Activated naive CD4-positive, alpha-beta T cell treated with anti-CD3 and anti-CD28 coated beads, Interleukin-2, amount 10 ng/mL, durations not matched to agents 7 days and 5 days (primary cell): ENCODE results near the gene PRKCA.

Experiments
- CTCF ChIA-PET: fragments of 350-600 bp; sonication (Branson Sonifier 250); formaldehyde crosslinking; loops from one replicate; lab custom pipeline; 2021; ENCODE audit warnings: antibody characterized with exemption; lab: Charles Lee
- DNase-seq: peaks from one replicate; pipeline ENCODE4 v3.0.0-alpha.2; 2020
- H3K27ac Mint-ChIP-seq: one replicate; pipeline ENCODE4 v1.8.0; 2021; ENCODE audit warnings: mild to moderate bottlenecking, moderate library complexity, mixed read lengths
- H3K27me3 Mint-ChIP-seq: one replicate; pipeline ENCODE4 v1.8.0; 2021; ENCODE audit warnings: mild to moderate bottlenecking, mixed read lengths
- H3K36me3 Mint-ChIP-seq: one replicate; pipeline ENCODE4 v1.8.0; 2021; ENCODE audit warnings: mixed read lengths
- H3K4me1 Mint-ChIP-seq: one replicate; pipeline ENCODE4 v1.8.0; 2021; ENCODE audit warnings: mixed read lengths
- H3K4me3 Mint-ChIP-seq: one replicate; pipeline ENCODE4 v1.8.0; 2021; ENCODE audit warnings: mild to moderate bottlenecking, moderate library complexity, mixed read lengths
- H3K9me3 Mint-ChIP-seq: one replicate; pipeline ENCODE4 v1.8.0; 2021; ENCODE audit warnings: mixed read lengths

Gene PRKCA

DNA sequence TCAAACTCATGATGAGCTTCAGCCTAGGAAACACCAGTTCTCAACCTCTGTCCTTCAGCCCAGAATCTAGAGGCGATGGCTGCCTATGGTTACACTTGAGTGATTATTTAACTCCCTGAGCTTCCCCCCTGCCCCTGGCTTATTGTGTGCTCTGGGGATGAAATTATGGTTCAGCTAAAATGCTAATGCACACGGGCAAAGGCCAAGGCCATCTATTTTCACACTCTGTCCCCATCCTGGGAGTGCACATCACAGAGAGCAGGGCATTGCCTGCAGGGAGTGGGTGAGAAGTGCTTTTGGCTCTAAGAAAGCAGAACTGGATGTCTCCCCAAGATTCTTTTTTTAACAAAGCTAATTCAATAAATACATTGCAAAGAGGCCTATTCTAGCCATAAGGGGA lies 510.9 kb downstream of the PRKCA start:
- Mint-ChIP-seq H3K27ac (no peak overlapping the region), H3K4me1 (peaks cover 1% of the 10 kb centered on the region), H3K4me3 (no peak overlapping the region), H3K9me3 (peaks cover 7% of the 10 kb centered on the region), H3K36me3 (peaks cover 4% of the 10 kb centered on the region), H3K27me3 (peaks cover 9% of the 10 kb centered on the region)
- no peak for DNase-seq
- CTCF ChIA-PET: no interaction called here

- Mint-ChIP-seq H3K4me1 (no peaks in the 10 kb centered on the region), H3K27ac (no peak overlapping the region), H3K36me3 (no peaks in the 10 kb centered on the region), H3K27me3 (peaks cover 9% of the 10 kb centered on the region), H3K9me3 (peaks cover 7% of the 10 kb centered on the region), H3K4me3 (no peak overlapping the region)
- CTCF ChIA-PET: no interaction called here
- DNase-seq: no peak
Observed at GRCh38 chr17:66814026-66814425, 511.6 kb downstream of the PRKCA start.

DNA sequence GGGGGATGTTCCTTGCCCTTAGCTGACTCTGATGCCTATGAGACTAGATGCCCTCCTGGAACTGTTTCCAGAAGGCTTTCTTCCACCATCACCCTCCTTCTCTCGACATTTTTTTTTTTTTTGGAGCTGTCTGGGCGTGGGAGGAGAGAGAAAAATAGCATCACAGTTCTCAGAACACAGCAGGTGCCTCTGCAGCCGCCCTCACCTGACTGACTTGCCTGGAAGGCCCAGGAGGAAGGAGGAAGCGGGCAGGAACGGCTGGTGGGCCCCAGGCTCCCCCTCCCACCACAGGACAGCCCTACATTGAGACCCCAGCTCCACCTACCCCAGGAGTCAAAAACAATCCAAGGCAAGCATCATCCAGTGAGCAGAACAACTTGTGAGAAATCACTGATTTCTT lies 512.2 kb downstream of the PRKCA start:
- Mint-ChIP-seq H3K36me3 (no peaks in the 10 kb centered on the region), H3K27ac (no peak overlapping the region), H3K27me3 (peaks cover 9% of the 10 kb centered on the region), H3K4me3 (no peak overlapping the region), H3K4me1 (no peaks in the 10 kb centered on the region), H3K9me3 (peaks cover 7% of the 10 kb centered on the region)
- CTCF ChIA-PET: interaction anchor here (1.4 kb wide), 1 partner anchor 11 kb away, joined by 3 read pairs; no protein-coding TSS in a partner anchor
- no peak for DNase-seq

- no peak for DNase-seq
- Mint-ChIP-seq H3K27ac (no peak overlapping the region), H3K4me1 (no peaks in the 10 kb centered on the region), H3K27me3 (peaks cover 6% of the 10 kb centered on the region), H3K9me3 (peaks cover 7% of the 10 kb centered on the region), H3K36me3 (no peaks in the 10 kb centered on the region), H3K4me3 (no peak overlapping the region)
- CTCF ChIA-PET: no interaction called here
Observed at GRCh38 chr17:66817750-66818149, 515.3 kb downstream of the PRKCA start.

- H3K4me1 Mint-ChIP-seq: no peaks in the 10 kb centered on the region
- H3K9me3 Mint-ChIP-seq: peaks cover 7% of the 10 kb centered on the region
- no peak for DNase-seq
- H3K27ac Mint-ChIP-seq: no peak overlapping the region
- no peaks in the 10 kb centered on the region for H3K36me3 Mint-ChIP-seq
- peaks cover 2% of the 10 kb centered on the region for H3K27me3 Mint-ChIP-seq
- no peak overlapping the region for H3K4me3 Mint-ChIP-seq
- CTCF ChIA-PET: interaction anchor here (1.2 kb wide), 1 partner anchor 10 kb away, joined by 3 read pairs; no protein-coding TSS in a partner anchor
Observed at GRCh38 chr17:66819466-66819865, 517.1 kb downstream of the PRKCA start.

- peaks cover 9% of the 10 kb centered on the region for H3K27me3 Mint-ChIP-seq
- no peak overlapping the region for H3K4me3 Mint-ChIP-seq
- H3K36me3 Mint-ChIP-seq: no peaks in the 10 kb centered on the region
- H3K9me3 Mint-ChIP-seq: peaks cover 7% of the 10 kb centered on the region
- no peak for DNase-seq
- CTCF ChIA-PET: no interaction called here
- H3K4me1 Mint-ChIP-seq: no peaks in the 10 kb centered on the region
- H3K27ac Mint-ChIP-seq: no peak overlapping the region
Observed at GRCh38 chr17:66822009-66822408, 519.6 kb downstream of the PRKCA start.

DNA sequence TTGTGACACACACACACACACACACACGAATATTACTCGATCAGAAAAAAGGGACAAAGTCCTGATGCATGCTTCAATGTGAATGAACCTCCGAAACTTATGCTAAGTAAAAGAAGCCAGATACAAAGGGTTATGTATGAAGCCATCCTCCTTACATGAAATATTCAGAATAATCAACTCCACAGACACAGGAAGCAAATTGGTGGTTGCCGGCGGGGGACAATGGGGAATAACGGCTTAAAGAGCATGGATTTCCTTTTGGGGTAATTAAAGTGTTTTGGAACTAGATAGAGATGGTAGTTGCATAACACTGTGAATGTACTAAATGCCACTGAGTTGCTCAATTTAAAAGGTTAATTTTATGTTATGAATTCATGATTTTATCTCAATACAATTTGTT lies 524.4 kb downstream of the PRKCA start:
- Mint-ChIP-seq H3K27ac (no peak overlapping the region), H3K4me1 (no peaks in the 10 kb centered on the region), H3K36me3 (no peaks in the 10 kb centered on the region), H3K4me3 (no peak overlapping the region), H3K9me3 (no peaks in the 10 kb centered on the region), H3K27me3 (peaks cover 42% of the 10 kb centered on the region)
- DNase-seq: no peak
- CTCF ChIA-PET: no interaction called here

GRCh38 chr17:66829386-66829864 lies 527.0 kb downstream of the PRKCA start:
- Mint-ChIP-seq H3K9me3 (no peaks in the 10 kb centered on the region), H3K4me3 (no peak overlapping the region), H3K27me3 (peaks cover 64% of the 10 kb centered on the region), H3K36me3 (no peaks in the 10 kb centered on the region), H3K4me1 (no peaks in the 10 kb centered on the region), H3K27ac (peak overlapping the region; percentile 38)
- CTCF ChIA-PET: interaction anchor here (0.8 kb wide), 1 partner anchor 9 kb away, joined by 3 read pairs; no protein-coding TSS in a partner anchor
- peak; percentile 54 for DNase-seq

GRCh38 chr17:66829883-66830282 lies 527.5 kb downstream of the PRKCA start:
- Mint-ChIP-seq H3K27me3 (peaks cover 64% of the 10 kb centered on the region), H3K4me1 (no peaks in the 10 kb centered on the region), H3K9me3 (no peaks in the 10 kb centered on the region), H3K4me3 (no peak overlapping the region), H3K27ac (no peak overlapping the region), H3K36me3 (no peaks in the 10 kb centered on the region)
- CTCF ChIA-PET: interaction anchor here (0.8 kb wide), 1 partner anchor 10 kb away, joined by 3 read pairs; no protein-coding TSS in a partner anchor
- no peak for DNase-seq

GRCh38 chr17:66830451-66830850 lies 528.0 kb downstream of the PRKCA start:
- Mint-ChIP-seq H3K4me1 (no peaks in the 10 kb centered on the region), H3K4me3 (no peak overlapping the region), H3K27me3 (peaks cover 64% of the 10 kb centered on the region), H3K36me3 (no peaks in the 10 kb centered on the region), H3K27ac (no peak overlapping the region), H3K9me3 (no peaks in the 10 kb centered on the region)
- no peak for DNase-seq
- CTCF ChIA-PET: no interaction called here

GRCh38 chr17:66831383-66832210 lies 529.2 kb downstream of the PRKCA start:
- Mint-ChIP-seq H3K4me1 (no peaks in the 10 kb centered on the region), H3K9me3 (no peaks in the 10 kb centered on the region), H3K4me3 (no peak overlapping the region), H3K27me3 (peaks cover 76% of the 10 kb centered on the region), H3K27ac (no peak overlapping the region), H3K36me3 (no peaks in the 10 kb centered on the region)
- DNase-seq: no peak
- CTCF ChIA-PET: interaction anchor here (1.2 kb wide), 1 partner anchor 12 kb away, joined by 3 read pairs; no protein-coding TSS in a partner anchor

- CTCF ChIA-PET: interaction anchor here (1.2 kb wide), 1 partner anchor 11 kb away, joined by 3 read pairs; no protein-coding TSS in a partner anchor
- H3K27me3 Mint-ChIP-seq: peaks cover 85% of the 10 kb centered on the region
- DNase-seq: no peak
- no peaks in the 10 kb centered on the region for H3K9me3 Mint-ChIP-seq
- H3K4me1 Mint-ChIP-seq: no peaks in the 10 kb centered on the region
- no peak overlapping the region for H3K27ac Mint-ChIP-seq
- H3K4me3 Mint-ChIP-seq: no peak overlapping the region
- no peaks in the 10 kb centered on the region for H3K36me3 Mint-ChIP-seq
Observed at GRCh38 chr17:66833201-66833600, 530.8 kb downstream of the PRKCA start.

DNA sequence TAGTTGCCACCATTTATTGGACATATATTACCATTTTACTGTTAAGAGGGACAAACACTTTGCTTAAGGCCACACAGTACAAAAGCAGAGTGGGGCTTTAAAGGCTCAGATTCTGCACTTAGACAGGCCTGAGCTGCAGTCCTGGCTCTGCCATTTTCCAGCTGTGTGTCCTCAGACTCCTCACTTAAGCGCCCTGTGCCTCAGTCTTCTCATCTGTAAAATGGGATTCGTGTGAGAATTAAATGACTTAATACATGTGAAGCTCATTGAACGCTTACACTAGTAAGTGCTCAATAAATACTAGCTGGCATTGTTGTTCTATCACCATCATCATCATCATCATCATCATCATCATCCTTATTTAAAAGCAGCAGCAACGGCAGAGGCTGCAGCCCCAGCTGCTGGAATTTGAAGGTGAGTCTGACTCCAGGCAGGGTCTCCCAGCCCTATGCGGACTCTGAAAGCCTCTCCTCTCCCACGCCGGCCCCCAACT lies 532.1 kb downstream of the PRKCA start:
- H3K4me3 Mint-ChIP-seq: no peak overlapping the region
- H3K9me3 Mint-ChIP-seq: no peaks in the 10 kb centered on the region
- no peak for DNase-seq
- H3K27me3 Mint-ChIP-seq: peaks cover 79% of the 10 kb centered on the region
- no peaks in the 10 kb centered on the region for H3K36me3 Mint-ChIP-seq
- no peaks in the 10 kb centered on the region for H3K4me1 Mint-ChIP-seq
- no peak overlapping the region for H3K27ac Mint-ChIP-seq
- CTCF ChIA-PET: no interaction called here

- Mint-ChIP-seq H3K36me3 (no peaks in the 10 kb centered on the region), H3K27me3 (peaks cover 74% of the 10 kb centered on the region), H3K9me3 (no peaks in the 10 kb centered on the region), H3K4me3 (no peak within 1 kb of the TSS), H3K27ac (no peak within 1 kb of the TSS), H3K4me1 (no peaks in the 10 kb centered on the region)
- CTCF ChIA-PET: no interaction called here
- DNase-seq: no peak
Observed at GRCh38 chr17:66834919-66835454, 532.6 kb downstream of the PRKCA start, which contains the start of gene CACNG5. Gene CACNG5, plus strand, starts transcription at chr17:66835117. Its CDS starts 42,216 bp downstream, at chr17:66877333.
